ENCODE results near the gene FMNL3. TPM values are rescaled to one million over a fixed set of nuclear protein-coding genes. Genes with fewer than 3 reads are reported as not detected.
A peak's percentile ranks its signal among the peaks of the same experiment; 100 is the strongest.

The FMNL3 gene
- total RNA-seq, 2 experiments from 2014 or later: 20.0 to 20.7 TPM

DNA sequence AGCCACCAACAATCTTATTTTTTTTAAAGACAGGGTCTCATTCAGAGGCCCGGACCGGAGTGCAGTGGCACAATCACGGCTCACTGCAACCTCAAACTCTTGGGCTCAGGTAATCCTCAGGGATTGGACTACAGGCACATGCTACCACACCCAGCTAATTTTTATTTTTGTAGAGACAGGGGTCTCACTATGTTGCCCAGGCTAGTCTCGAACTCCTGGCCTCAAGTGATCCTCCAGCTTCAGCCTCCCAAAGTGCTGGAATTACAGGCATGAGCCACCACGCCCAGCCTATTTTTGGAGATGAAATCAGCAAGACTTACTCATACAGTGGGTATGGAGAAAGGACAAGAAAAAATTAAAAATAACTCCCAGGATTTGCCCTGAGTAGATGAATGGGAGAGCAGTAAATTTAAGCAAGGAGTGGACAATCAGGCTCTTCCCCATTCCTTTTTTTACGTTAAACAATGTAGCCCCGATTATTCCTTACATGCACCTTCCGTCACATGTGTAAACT lies 13.2 kb downstream of the FMNL3 start:
- Mint-ChIP-seq H3K4me1 (ENCODE audit: low read depth) (peaks cover 50% of the 10 kb centered on the region), H3K9me3 (no peaks in the 10 kb centered on the region), H3K27me3 (ENCODE audit: low read depth) (no peaks in the 10 kb centered on the region), H3K36me3 (ENCODE audit: low read depth) (no peaks in the 10 kb centered on the region), H3K4me3 (no peak overlapping the region), H3K27ac (no peak overlapping the region)
- DNase-seq: no peak
- intact Hi-C loops (cut with micrococcal nuclease): no loop called here
- CTCF ChIA-PET: interaction anchor here (1.9 kb wide), 1 partner anchor 9 kb away, joined by 6 read pairs; no protein-coding TSS in a partner anchor

GRCh38 chr12:49692851-49693250 lies 14.4 kb downstream of the FMNL3 start:
- Mint-ChIP-seq H3K36me3 (ENCODE audit: low read depth) (no peaks in the 10 kb centered on the region), H3K27me3 (ENCODE audit: low read depth) (no peaks in the 10 kb centered on the region), H3K4me3 (no peak overlapping the region), H3K4me1 (ENCODE audit: low read depth) (peaks cover 45% of the 10 kb centered on the region), H3K9me3 (no peaks in the 10 kb centered on the region), H3K27ac (no peak overlapping the region)
- DNase-seq: no peak
- intact Hi-C loops (cut with micrococcal nuclease): no loop called here
- CTCF ChIA-PET: interaction anchor here (0.6 to 1.9 kb wide), 2 partner anchors 11 to 486 kb away, joined by 4 to 6 read pairs; no protein-coding TSS in a partner anchor

DNA sequence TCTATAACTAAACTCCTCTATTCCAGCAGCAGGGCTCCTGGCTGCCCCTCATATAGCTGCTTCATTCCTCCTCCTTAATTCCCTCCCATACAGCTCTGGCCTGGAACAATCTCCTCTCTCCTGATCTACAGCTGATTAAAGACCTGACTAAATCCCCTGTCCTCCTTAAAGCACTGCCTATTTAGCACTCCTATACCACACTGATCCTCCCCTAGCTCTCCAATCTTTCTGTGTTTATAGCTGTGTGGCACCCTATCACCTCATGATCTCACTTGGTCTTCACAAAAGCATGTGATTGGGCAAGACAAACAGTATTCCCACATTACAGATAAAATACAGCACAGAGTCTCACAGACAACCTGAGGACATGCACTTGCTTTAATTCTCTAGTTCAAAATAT lies 17.4 kb downstream of the FMNL3 start:
- DNase-seq: no peak
- Mint-ChIP-seq H3K4me3 (no peak overlapping the region), H3K36me3 (ENCODE audit: low read depth) (peaks cover 3% of the 10 kb centered on the region), H3K27ac (no peak overlapping the region), H3K4me1 (ENCODE audit: low read depth) (peaks cover 39% of the 10 kb centered on the region), H3K9me3 (no peaks in the 10 kb centered on the region), H3K27me3 (ENCODE audit: low read depth) (no peaks in the 10 kb centered on the region)
- CTCF ChIA-PET: interaction anchor here (0.6 to 3.2 kb wide), 7 partner anchors 11 to 46 kb away, joined by 3 to 12 read pairs (median 4); no protein-coding TSS in a partner anchor
- intact Hi-C loops (cut with micrococcal nuclease): loop anchor here (1.0 kb wide), 1 partner anchor 10 kb away; no protein-coding TSS in a partner anchor

GRCh38 chr12:49689237-49689636 lies 18.0 kb downstream of the FMNL3 start:
- no peak overlapping the region for H3K4me3 Mint-ChIP-seq
- H3K9me3 Mint-ChIP-seq: no peaks in the 10 kb centered on the region
- DNase-seq: no peak
- CTCF ChIA-PET: interaction anchor here (0.7 to 3.2 kb wide), 5 partner anchors 10 to 45 kb away, joined by 3 to 12 read pairs (median 4); no protein-coding TSS in a partner anchor
- peaks cover 3% of the 10 kb centered on the region for H3K36me3 Mint-ChIP-seq (ENCODE audit: low read depth)
- H3K27ac Mint-ChIP-seq: no peak overlapping the region
- H3K4me1 Mint-ChIP-seq (ENCODE audit: low read depth): peaks cover 44% of the 10 kb centered on the region
- no peaks in the 10 kb centered on the region for H3K27me3 Mint-ChIP-seq (ENCODE audit: low read depth)
- intact Hi-C loops (cut with micrococcal nuclease): loop anchor here (1.0 kb wide), 1 partner anchor 10 kb away; no protein-coding TSS in a partner anchor

DNA sequence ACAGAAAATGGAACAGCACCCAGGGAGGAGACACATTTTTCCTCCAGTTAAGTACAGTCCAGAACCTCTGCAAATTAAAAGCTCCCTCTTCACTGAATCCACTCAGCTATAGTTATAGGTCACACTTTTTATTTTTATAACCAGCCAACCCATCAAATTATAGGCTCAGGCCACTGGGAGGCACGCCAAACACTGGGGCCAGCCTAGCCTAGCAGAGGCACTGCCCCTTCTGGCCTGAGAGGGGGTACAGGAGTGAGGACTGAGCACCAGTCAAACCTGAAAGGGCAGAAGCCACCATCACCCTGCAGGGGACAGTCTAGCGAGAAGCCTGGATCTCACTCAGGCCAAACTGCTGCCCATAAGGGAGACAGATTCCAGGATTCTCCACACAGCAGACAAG lies 19.3 kb downstream of the FMNL3 start:
- no peaks in the 10 kb centered on the region for H3K9me3 Mint-ChIP-seq
- H3K4me1 Mint-ChIP-seq (ENCODE audit: low read depth): peaks cover 55% of the 10 kb centered on the region
- CTCF ChIA-PET: interaction anchor here (0.6 to 3.2 kb wide), 5 partner anchors 8 to 52 kb away, joined by 3 to 12 read pairs (median 3); no protein-coding TSS in a partner anchor
- no peak overlapping the region for H3K4me3 Mint-ChIP-seq
- no peaks in the 10 kb centered on the region for H3K27me3 Mint-ChIP-seq (ENCODE audit: low read depth)
- DNase-seq: no peak
- H3K36me3 Mint-ChIP-seq (ENCODE audit: low read depth): peaks cover 3% of the 10 kb centered on the region
- no peak overlapping the region for H3K27ac Mint-ChIP-seq
- intact Hi-C loops (cut with micrococcal nuclease): no loop called here

GRCh38 chr12:49684310-49684854 lies 22.8 kb downstream of the FMNL3 start:
- H3K4me1 Mint-ChIP-seq (ENCODE audit: low read depth): peaks cover 46% of the 10 kb centered on the region
- H3K27me3 Mint-ChIP-seq (ENCODE audit: low read depth): no peaks in the 10 kb centered on the region
- H3K36me3 Mint-ChIP-seq (ENCODE audit: low read depth): peaks cover 3% of the 10 kb centered on the region

GRCh38 chr12:49683599-49684309 lies 23.5 kb downstream of the FMNL3 start:
- no peaks in the 10 kb centered on the region for H3K9me3 Mint-ChIP-seq
- no peak overlapping the region for H3K4me3 Mint-ChIP-seq
- intact Hi-C loops (cut with micrococcal nuclease): no loop called here
- H3K27me3 Mint-ChIP-seq (ENCODE audit: low read depth): no peaks in the 10 kb centered on the region
- CTCF ChIA-PET: interaction anchor here (0.6 to 1.4 kb wide), 4 partner anchors 20 to 39 kb away, joined by 3 to 5 read pairs (median 3); no protein-coding TSS in a partner anchor
- no peak for DNase-seq
- peaks cover 3% of the 10 kb centered on the region for H3K36me3 Mint-ChIP-seq (ENCODE audit: low read depth)
- H3K4me1 Mint-ChIP-seq (ENCODE audit: low read depth): peaks cover 44% of the 10 kb centered on the region
- H3K27ac Mint-ChIP-seq: no peak overlapping the region

More at GRCh38 chr12:49684310-49684854, 22.8 kb downstream of the FMNL3 start:
- CTCF ChIA-PET: interaction anchor here (0.8 kb wide), 2 partner anchors 20 to 21 kb away, joined by 3 read pairs; no protein-coding TSS in a partner anchor
- intact Hi-C loops (cut with micrococcal nuclease): no loop called here
- Mint-ChIP-seq H3K4me3 (no peak overlapping the region), H3K27ac (no peak overlapping the region), H3K9me3 (no peaks in the 10 kb centered on the region)
- DNase-seq: no peak

- CTCF ChIA-PET: interaction anchor here (0.6 to 1.9 kb wide), 6 partner anchors 17 to 291 kb away, joined by 3 to 5 read pairs (median 3); no protein-coding TSS in a partner anchor
- H3K4me3 Mint-ChIP-seq: no peak overlapping the region
- no peaks in the 10 kb centered on the region for H3K9me3 Mint-ChIP-seq
- H3K27me3 Mint-ChIP-seq (ENCODE audit: low read depth): no peaks in the 10 kb centered on the region
- no peak for DNase-seq
- no peaks in the 10 kb centered on the region for H3K36me3 Mint-ChIP-seq (ENCODE audit: low read depth)
- H3K4me1 Mint-ChIP-seq (ENCODE audit: low read depth): peaks cover 57% of the 10 kb centered on the region
- no peak overlapping the region for H3K27ac Mint-ChIP-seq
- intact Hi-C loops (cut with micrococcal nuclease): no loop called here
Measured at GRCh38 chr12:49680075-49680474, 27.1 kb downstream of the FMNL3 start.

GRCh38 chr12:49678711-49679110 lies 28.5 kb downstream of the FMNL3 start:
- H3K27ac Mint-ChIP-seq: no peak overlapping the region
- no peaks in the 10 kb centered on the region for H3K36me3 Mint-ChIP-seq (ENCODE audit: low read depth)
- no peaks in the 10 kb centered on the region for H3K9me3 Mint-ChIP-seq
- intact Hi-C loops (cut with micrococcal nuclease): loop anchor here (10.0 kb wide), 1 partner anchor 546 kb away; no protein-coding TSS in a partner anchor
- no peak overlapping the region for H3K4me3 Mint-ChIP-seq
- CTCF ChIA-PET: interaction anchor here (0.8 to 1.1 kb wide), 2 partner anchors 11 to 288 kb away, joined by 3 read pairs; no protein-coding TSS in a partner anchor
- H3K4me1 Mint-ChIP-seq (ENCODE audit: low read depth): peaks cover 58% of the 10 kb centered on the region
- no peaks in the 10 kb centered on the region for H3K27me3 Mint-ChIP-seq (ENCODE audit: low read depth)
- DNase-seq: no peak

- no peak overlapping the region for H3K4me3 Mint-ChIP-seq
- no peak for DNase-seq
- H3K36me3 Mint-ChIP-seq (ENCODE audit: low read depth): no peaks in the 10 kb centered on the region
- no peaks in the 10 kb centered on the region for H3K9me3 Mint-ChIP-seq
- H3K4me1 Mint-ChIP-seq (ENCODE audit: low read depth): peaks cover 75% of the 10 kb centered on the region
- no peak overlapping the region for H3K27ac Mint-ChIP-seq
- H3K27me3 Mint-ChIP-seq (ENCODE audit: low read depth): no peaks in the 10 kb centered on the region
- intact Hi-C loops (cut with micrococcal nuclease): loop anchor here (10.0 kb wide), 1 partner anchor 550 kb away; no protein-coding TSS in a partner anchor
- CTCF ChIA-PET: interaction anchor here (0.6 to 5.4 kb wide), 10 partner anchors 10 to 270 kb away, joined by 3 to 54 read pairs (median 4); partner anchors contain the start of genes FMNL3 and TMBIM6
Measured at GRCh38 chr12:49675137-49675536, 32.1 kb downstream of the FMNL3 start.

DNA sequence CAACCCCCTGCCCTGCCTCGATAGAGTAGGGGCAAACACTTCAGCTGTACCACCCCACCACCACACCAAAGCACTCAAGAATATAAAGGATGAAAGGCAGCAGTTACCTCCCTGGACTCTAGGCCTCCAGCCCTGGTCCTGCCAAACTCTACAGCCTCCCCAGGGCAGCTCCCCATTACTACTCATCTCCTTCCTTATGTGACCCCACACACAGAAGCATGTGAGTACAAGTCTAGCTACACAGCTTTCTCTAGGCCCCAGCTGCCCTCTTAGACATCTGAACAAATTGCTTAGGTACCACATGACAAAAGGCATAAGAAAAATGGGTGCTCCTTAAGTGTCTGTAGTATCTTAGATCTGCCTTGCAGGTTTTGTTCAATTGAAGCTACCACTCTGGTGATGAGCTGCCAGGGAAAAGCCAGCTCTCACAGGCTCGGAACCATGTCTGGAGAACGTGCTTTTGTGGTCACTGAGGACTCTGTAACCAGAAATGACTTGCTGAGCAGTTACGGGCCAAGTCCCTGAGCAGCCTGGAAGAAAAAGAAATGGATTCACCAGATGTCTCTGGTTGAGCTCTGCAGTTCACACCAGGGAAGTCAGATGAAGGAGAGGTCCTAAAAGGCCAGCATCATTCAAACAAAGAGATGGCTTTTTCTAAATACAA lies 32.8 kb downstream of the FMNL3 start:
- CTCF ChIA-PET: interaction anchor here (0.6 to 5.4 kb wide), 11 partner anchors 15 to 271 kb away, joined by 3 to 54 read pairs (median 3); partner anchors contain the start of gene FMNL3
- H3K4me1 Mint-ChIP-seq (ENCODE audit: low read depth): peaks cover 81% of the 10 kb centered on the region

More for the DNA sequence above, 32.8 kb downstream of the FMNL3 start:
- Mint-ChIP-seq H3K9me3 (no peaks in the 10 kb centered on the region), H3K27ac (peak overlapping the region; percentile 98), H3K27me3 (ENCODE audit: low read depth) (no peaks in the 10 kb centered on the region), H3K4me3 (no peak overlapping the region), H3K36me3 (ENCODE audit: low read depth) (no peaks in the 10 kb centered on the region)
- DNase-seq: peak; percentile 18
- intact Hi-C loops (cut with micrococcal nuclease): loop anchor here (10.0 kb wide), 1 partner anchor 550 kb away; no protein-coding TSS in a partner anchor

Measured in activated naive CD4-positive, alpha-beta T cell treated with anti-CD3 and anti-CD28 coated beads for 36 hours (primary cell).